ENCODE measurements around the gene TTC13. TPM values are rescaled to one million over a fixed set of nuclear protein-coding genes. Genes with fewer than 3 reads are reported as not detected.

TTC13 gene
- total RNA-seq, 1 donor from 2014 or later = 20.7 TPM

DNA sequence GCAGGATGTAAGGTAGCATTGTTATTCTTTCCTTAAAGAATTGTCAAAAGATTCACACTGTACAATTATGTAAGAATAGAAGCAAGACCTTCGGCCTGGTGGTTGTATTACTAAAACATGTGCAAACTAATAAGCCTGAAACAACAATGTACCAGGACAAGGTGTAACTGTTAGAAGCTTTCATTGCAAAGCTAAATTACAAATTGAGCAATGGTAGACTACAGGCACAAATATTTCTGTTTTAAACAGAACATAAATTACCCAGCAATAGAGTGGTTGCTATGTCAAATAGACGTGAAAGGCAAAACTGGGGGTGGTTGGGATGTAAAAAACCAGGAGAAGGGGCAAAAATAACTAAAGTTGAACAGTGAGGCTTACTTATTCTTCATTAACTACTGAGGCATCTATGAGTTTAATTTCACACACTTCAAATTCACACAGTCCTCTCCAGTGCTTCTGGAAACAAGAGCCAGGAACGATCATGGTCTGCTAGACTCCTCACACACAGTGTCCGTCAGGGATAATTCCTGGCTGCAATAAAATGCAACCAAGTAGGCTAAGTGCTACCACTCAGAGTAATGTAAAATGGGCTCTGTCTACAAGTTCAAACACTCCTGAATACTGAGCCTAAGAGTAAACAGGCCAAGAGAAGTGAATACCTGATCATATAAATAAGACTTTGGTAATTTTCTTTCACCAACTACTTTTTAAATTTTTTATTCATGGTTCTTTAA, 71.0 kb downstream of the TTC13 start:
- peaks cover 6% of the 10 kb centered on the region for H3K4me1 Mint-ChIP-seq (ENCODE audit: low read depth)
- intact Hi-C loops (cut with micrococcal nuclease) = no loop called here
- DNase-seq (ENCODE audit: low spot score) = no peak
- H3K9me3 Mint-ChIP-seq = no peaks in the 10 kb centered on the region
- H3K36me3 Mint-ChIP-seq (ENCODE audit: low read depth) = peaks cover 30% of the 10 kb centered on the region
- H3K4me3 Mint-ChIP-seq = no peak overlapping the region
- no peaks in the 10 kb centered on the region for H3K27me3 Mint-ChIP-seq (ENCODE audit: insufficient read depth)
- H3K27ac Mint-ChIP-seq = no peak overlapping the region

DNA sequence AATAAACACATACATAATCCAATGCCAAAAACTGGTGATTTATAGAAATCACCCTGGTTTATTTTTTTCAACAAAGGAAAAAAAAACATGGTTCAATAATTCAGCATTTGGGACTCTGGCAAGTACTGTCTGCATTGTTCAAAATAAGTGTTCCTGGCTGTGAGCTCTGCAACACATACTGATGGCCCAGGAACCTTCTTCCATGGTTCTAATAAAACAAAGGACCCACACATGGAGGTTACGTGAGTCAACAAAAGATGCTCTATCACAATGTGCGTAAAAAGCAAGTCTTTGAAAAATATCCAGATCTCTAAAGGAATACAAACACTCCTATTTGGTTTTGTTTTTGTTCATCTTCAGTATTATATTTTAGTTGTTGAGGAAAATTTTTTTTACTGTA, 72.4 kb downstream of the TTC13 start:
- Mint-ChIP-seq H3K27ac (no peak overlapping the region), H3K4me3 (no peak overlapping the region), H3K27me3 (ENCODE audit: insufficient read depth) (no peaks in the 10 kb centered on the region), H3K36me3 (ENCODE audit: low read depth) (peaks cover 22% of the 10 kb centered on the region), H3K4me1 (ENCODE audit: low read depth) (peaks cover 6% of the 10 kb centered on the region), H3K9me3 (no peaks in the 10 kb centered on the region)
- intact Hi-C loops (cut with micrococcal nuclease) = no loop called here
- DNase-seq (ENCODE audit: low spot score) = no peak

DNA sequence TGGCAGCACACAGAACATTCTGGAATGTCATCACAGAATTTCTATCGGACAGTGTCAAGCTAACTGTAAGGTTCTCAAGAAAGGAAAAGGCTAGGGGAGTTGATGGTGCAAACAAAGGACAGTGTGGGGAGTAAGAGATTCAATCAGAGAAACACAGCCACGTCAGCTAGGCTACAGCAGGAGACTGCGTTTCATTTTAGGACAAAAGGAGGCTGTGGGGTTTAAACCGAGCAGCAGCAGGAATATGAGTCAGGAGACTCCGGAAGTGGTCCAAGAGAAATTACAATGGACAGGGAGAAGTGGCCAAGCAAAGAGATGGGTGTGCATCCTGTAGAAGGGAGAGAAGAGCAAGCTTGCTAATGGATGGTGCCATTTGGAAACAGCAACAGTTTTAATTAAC, 72.9 kb downstream of the TTC13 start:
- Mint-ChIP-seq H3K9me3 (no peaks in the 10 kb centered on the region), H3K36me3 (ENCODE audit: low read depth) (peaks cover 20% of the 10 kb centered on the region), H3K4me1 (ENCODE audit: low read depth) (peaks cover 6% of the 10 kb centered on the region), H3K27me3 (ENCODE audit: insufficient read depth) (no peaks in the 10 kb centered on the region), H3K4me3 (no peak overlapping the region), H3K27ac (peak overlapping the region; percentile 6)
- intact Hi-C loops (cut with micrococcal nuclease) = no loop called here
- DNase-seq (ENCODE audit: low spot score) = no peak

DNA sequence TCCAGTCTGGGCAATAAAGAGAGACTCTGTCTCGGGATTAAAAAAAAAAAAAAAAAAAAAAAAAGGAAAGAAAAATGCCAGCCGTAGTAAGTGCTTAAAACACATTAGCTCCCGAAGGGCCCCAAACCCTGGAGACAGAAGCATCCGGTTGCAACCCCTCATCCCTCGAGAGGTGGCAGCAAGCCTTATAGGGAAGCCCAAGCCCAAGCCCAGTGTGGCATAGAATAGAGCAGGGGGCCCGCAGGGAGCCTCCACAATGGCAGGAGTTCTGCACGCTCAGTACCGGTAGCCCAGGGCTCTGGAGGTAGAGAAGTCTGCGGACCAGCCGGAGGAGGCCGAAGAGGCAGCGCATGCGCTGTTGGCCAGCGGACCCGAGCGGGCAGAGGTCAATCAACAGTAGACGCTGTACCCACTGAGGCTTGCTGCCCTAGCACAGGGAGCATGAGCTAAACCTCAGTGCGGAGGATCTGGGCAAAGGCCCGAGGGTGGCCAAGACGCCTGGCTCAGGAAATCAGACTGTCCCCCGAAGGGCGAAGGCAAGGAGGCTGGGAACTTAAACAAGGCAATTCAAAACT, 76.2 kb downstream of the TTC13 start:
- intact Hi-C loops (cut with micrococcal nuclease) = no loop called here
- H3K27ac Mint-ChIP-seq = no peak overlapping the region
- H3K4me1 Mint-ChIP-seq (ENCODE audit: low read depth) = peaks cover 6% of the 10 kb centered on the region
- peaks cover 12% of the 10 kb centered on the region for H3K36me3 Mint-ChIP-seq (ENCODE audit: low read depth)
- H3K9me3 Mint-ChIP-seq = no peaks in the 10 kb centered on the region
- no peak for DNase-seq (ENCODE audit: low spot score)
- no peak overlapping the region for H3K4me3 Mint-ChIP-seq
- H3K27me3 Mint-ChIP-seq (ENCODE audit: insufficient read depth) = peaks cover 3% of the 10 kb centered on the region

DNA sequence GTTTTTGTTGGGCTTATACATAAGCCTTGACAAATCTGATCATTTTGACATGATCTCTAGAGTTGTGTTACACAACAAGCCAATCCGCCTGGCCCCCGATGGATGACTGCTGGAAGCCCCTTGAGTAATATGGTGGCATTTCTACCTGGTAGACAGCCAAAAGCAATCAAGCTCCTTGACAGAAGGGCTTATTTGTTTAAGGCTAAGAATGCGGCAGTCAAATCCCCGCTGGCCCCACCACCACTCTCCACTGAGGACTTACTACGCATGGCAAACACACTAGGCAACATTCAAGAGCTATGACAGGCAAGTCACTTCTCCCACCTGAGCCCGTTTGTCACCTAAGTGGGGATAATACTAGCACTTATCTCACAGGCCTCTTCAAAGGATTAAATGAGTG, 77.0 kb downstream of the TTC13 start:
- Mint-ChIP-seq H3K27me3 (ENCODE audit: insufficient read depth) (peaks cover 3% of the 10 kb centered on the region), H3K9me3 (no peaks in the 10 kb centered on the region)
- intact Hi-C loops (cut with micrococcal nuclease) = no loop called here

DNA sequence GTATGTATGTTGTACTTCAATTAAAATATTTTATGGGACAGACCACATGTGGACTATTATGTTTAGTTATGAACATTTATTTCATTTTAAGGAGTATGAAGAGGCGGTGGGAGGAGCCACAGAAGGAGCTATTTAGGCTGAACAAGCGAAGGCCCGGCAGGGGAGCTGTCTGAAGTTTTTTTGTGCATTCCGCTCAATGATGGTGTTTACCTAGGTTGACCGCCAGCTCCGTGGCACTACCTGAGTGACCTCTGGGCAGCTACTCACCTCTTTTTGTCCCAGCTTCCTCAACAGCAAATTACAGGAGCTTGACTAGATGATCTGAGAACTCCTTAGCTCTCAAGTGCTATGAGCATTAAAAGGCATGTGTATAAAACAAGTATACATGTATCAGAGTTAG, 77.7 kb downstream of the TTC13 start:
- Mint-ChIP-seq H3K27ac (no peak overlapping the region), H3K9me3 (no peaks in the 10 kb centered on the region), H3K4me3 (no peak overlapping the region), H3K36me3 (ENCODE audit: low read depth) (peaks cover 9% of the 10 kb centered on the region), H3K27me3 (ENCODE audit: insufficient read depth) (peaks cover 3% of the 10 kb centered on the region), H3K4me1 (ENCODE audit: low read depth) (peaks cover 6% of the 10 kb centered on the region)
- DNase-seq (ENCODE audit: low spot score) = no peak
- intact Hi-C loops (cut with micrococcal nuclease) = no loop called here

More for the DNA sequence above, 77.0 kb downstream of the TTC13 start:
- Mint-ChIP-seq H3K27ac (no peak overlapping the region), H3K4me1 (ENCODE audit: low read depth) (peaks cover 6% of the 10 kb centered on the region), H3K4me3 (no peak overlapping the region), H3K36me3 (ENCODE audit: low read depth) (peaks cover 10% of the 10 kb centered on the region)
- DNase-seq (ENCODE audit: low spot score) = no peak

DNA sequence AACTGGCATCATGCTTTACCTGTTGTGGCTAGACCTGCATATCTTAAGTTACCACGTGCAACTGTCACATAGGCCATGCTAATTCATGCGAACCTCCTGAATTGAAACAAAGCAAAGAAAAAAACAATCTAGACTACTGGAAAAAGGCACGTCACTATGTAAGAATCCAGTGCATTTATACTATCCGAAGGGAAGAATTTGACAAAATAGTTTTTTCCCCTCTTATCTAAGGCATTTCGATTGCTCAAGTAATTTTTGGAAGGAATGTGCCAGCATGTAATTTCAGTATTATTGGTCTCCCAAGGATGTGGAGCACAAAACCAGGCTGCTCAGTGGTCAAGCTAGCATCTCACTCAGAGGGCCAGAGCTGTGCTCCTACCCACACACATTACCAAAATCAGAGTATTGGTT, 78.8 kb downstream of the TTC13 start:
- intact Hi-C loops (cut with micrococcal nuclease) = no loop called here
- H3K27me3 Mint-ChIP-seq (ENCODE audit: insufficient read depth) = peaks cover 9% of the 10 kb centered on the region
- no peak for DNase-seq (ENCODE audit: low spot score)
- no peak overlapping the region for H3K27ac Mint-ChIP-seq
- peaks cover 5% of the 10 kb centered on the region for H3K36me3 Mint-ChIP-seq (ENCODE audit: low read depth)
- H3K4me3 Mint-ChIP-seq = no peak overlapping the region
- no peaks in the 10 kb centered on the region for H3K9me3 Mint-ChIP-seq
- no peaks in the 10 kb centered on the region for H3K4me1 Mint-ChIP-seq (ENCODE audit: low read depth)

DNA sequence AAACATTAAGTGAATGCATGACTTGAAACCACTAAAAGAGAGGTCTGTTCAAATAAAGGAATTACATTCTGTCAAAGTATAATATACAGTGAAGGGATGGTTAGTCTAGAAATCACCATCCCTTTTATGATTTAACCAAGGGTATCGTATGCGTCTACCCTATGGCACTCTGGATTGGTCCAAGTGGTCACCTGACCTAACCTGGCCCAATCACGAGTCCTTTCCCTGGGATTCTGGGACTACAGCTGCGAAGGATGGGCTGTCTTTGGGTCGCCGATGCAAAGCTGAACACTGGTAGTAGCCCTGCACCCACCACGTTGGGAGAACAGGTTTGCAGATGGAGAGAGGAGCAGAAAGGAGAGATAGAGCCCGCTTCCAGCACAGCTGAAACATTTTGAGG, 79.9 kb downstream of the TTC13 start:
- no peak for DNase-seq (ENCODE audit: low spot score)
- Mint-ChIP-seq H3K27ac (no peak overlapping the region), H3K36me3 (ENCODE audit: low read depth) (peaks cover 3% of the 10 kb centered on the region), H3K4me1 (ENCODE audit: low read depth) (no peaks in the 10 kb centered on the region), H3K4me3 (no peak overlapping the region), H3K9me3 (no peaks in the 10 kb centered on the region), H3K27me3 (ENCODE audit: insufficient read depth) (peaks cover 10% of the 10 kb centered on the region)
- intact Hi-C loops (cut with micrococcal nuclease) = no loop called here

DNA sequence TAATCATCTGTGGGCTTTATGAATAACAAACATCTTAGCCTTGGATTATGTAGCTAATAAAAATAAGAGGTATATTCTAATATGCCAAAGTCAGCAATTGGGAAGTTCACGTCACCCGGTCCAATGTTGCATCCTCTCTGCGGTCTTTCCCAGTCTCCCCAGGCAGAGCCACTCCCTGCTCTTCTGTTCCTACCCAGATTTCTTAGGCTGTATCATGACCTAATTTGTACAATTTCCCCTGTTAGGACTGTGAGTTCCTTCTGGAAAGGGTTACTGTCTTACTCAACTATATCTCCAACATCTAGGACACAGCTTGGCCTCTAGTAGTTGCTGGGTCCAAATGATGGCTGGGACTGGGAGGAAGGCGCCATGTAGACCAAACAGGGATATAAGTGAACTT, 80.5 kb downstream of the TTC13 start:
- Mint-ChIP-seq H3K27me3 (ENCODE audit: insufficient read depth) (peaks cover 13% of the 10 kb centered on the region), H3K27ac (no peak overlapping the region), H3K9me3 (no peaks in the 10 kb centered on the region), H3K4me3 (no peak overlapping the region), H3K36me3 (ENCODE audit: low read depth) (no peaks in the 10 kb centered on the region), H3K4me1 (ENCODE audit: low read depth) (no peaks in the 10 kb centered on the region)
- intact Hi-C loops (cut with micrococcal nuclease) = no loop called here
- no peak for DNase-seq (ENCODE audit: low spot score)

DNA sequence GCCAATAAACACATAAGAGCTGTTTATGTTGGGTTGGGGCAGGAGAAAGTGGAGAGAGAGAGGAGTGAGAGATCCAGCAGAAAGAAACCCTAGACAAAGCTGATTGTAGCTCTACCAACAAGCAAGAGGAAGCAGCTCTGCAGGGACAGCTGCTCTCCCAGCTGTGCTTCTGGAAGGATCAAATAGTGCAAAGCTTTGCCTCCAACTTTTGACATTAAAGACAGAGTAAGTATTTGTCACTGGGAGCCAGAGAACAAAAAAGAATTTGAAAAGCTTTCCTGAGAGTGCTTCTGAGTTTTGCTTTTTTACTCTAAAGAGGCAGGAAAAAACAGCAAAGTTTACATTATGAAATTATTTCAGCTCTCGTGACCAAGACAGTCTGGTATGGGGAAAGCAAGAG, 81.9 kb downstream of the TTC13 start:
- peaks cover 18% of the 10 kb centered on the region for H3K27me3 Mint-ChIP-seq (ENCODE audit: insufficient read depth)
- H3K4me3 Mint-ChIP-seq = no peak overlapping the region
- no peaks in the 10 kb centered on the region for H3K36me3 Mint-ChIP-seq (ENCODE audit: low read depth)
- no peaks in the 10 kb centered on the region for H3K9me3 Mint-ChIP-seq
- no peaks in the 10 kb centered on the region for H3K4me1 Mint-ChIP-seq (ENCODE audit: low read depth)
- no peak overlapping the region for H3K27ac Mint-ChIP-seq
- no peak for DNase-seq (ENCODE audit: low spot score)
- intact Hi-C loops (cut with micrococcal nuclease) = no loop called here

DNA sequence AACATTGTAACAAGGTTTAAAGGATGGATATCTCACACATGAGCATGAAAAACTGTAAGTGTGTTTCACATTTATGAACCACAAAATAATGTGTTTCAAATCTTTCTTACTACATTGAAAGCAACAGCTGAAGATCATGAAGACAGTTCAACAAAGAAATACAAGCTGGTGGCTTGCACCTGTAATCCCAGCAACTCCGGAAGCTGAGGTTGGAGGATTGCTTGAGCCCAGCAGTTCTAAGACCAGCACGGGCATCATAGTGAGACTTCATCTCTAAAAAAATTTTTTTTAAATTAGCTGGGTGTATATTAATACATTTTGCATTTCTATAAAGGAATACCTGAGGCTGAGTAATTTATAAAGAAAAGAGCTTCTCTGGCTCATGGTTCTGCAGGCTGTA, 83.2 kb downstream of the TTC13 start:
- intact Hi-C loops (cut with micrococcal nuclease) = no loop called here
- no peaks in the 10 kb centered on the region for H3K36me3 Mint-ChIP-seq (ENCODE audit: low read depth)
- no peak overlapping the region for H3K4me3 Mint-ChIP-seq
- H3K4me1 Mint-ChIP-seq (ENCODE audit: low read depth) = no peaks in the 10 kb centered on the region
- peaks cover 19% of the 10 kb centered on the region for H3K27me3 Mint-ChIP-seq (ENCODE audit: insufficient read depth)
- DNase-seq (ENCODE audit: low spot score) = no peak
- no peak overlapping the region for H3K27ac Mint-ChIP-seq
- no peaks in the 10 kb centered on the region for H3K9me3 Mint-ChIP-seq

DNA sequence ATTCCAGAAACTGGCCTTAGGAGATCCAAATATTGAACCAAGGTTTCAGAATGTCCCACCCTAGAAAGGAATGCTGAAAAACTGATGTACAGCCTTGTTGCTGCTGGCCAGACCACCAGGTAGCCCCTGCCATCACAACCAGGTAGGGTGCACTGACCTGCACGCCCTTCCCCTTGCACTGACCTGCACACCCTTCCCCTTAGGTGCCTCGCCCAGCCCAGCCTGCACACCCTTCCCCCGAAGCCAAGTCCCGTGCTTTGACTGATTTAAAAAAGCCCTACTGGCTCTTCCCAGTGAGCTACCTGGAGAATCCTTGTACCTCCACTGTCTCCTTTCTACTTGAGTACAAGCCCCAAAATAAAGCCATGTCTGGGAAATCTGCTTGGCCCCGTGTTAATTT, 84.0 kb downstream of the TTC13 start:
- Mint-ChIP-seq H3K36me3 (ENCODE audit: low read depth) (no peaks in the 10 kb centered on the region), H3K9me3 (no peaks in the 10 kb centered on the region), H3K4me3 (no peak overlapping the region), H3K27me3 (ENCODE audit: insufficient read depth) (peaks cover 19% of the 10 kb centered on the region), H3K4me1 (ENCODE audit: low read depth) (no peaks in the 10 kb centered on the region), H3K27ac (no peak overlapping the region)
- intact Hi-C loops (cut with micrococcal nuclease) = no loop called here
- DNase-seq (ENCODE audit: low spot score) = no peak

DNA sequence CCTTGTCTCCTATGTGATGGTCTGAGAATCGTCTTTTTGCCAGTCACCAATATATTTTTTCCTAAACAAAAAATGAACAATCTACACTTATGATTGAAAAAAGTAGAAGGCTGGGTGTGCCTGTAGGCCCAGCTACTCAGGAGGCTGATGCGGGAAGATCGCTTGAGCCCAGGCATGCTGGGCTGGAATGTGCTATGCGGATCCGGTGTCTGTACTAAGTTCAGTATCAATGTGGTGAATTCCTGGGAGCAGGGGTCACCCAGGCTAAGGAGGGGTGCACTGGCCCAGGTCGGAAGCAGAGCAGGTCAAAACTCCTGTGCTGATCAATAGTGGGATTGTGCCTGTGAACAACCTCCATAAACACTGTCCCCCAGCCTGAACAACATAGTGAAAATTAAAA, 84.6 kb downstream of the TTC13 start:
- no peaks in the 10 kb centered on the region for H3K4me1 Mint-ChIP-seq (ENCODE audit: low read depth)
- intact Hi-C loops (cut with micrococcal nuclease) = no loop called here
- H3K4me3 Mint-ChIP-seq = no peak overlapping the region
- no peaks in the 10 kb centered on the region for H3K36me3 Mint-ChIP-seq (ENCODE audit: low read depth)
- H3K9me3 Mint-ChIP-seq = no peaks in the 10 kb centered on the region
- H3K27me3 Mint-ChIP-seq (ENCODE audit: insufficient read depth) = peaks cover 19% of the 10 kb centered on the region
- no peak overlapping the region for H3K27ac Mint-ChIP-seq
- DNase-seq (ENCODE audit: low spot score) = no peak
